ENCODE data around the gene CASP2. TPM values are rescaled to one million over a fixed set of nuclear protein-coding genes. Genes with fewer than 3 reads are reported as not detected.

Gene CASP2
- total RNA-seq, 4 donors from 2014 or later: 34.8 to 43.7 (median 38.3) TPM

GRCh38 chr7:143355450-143356385 is 67.6 kb downstream of the CASP2 start:
- Histone ChIP-seq H3K9me3 (no peaks in the 10 kb centered on the region), H3K4me3 (no peak overlapping the region), H3K4me1 (no peaks in the 10 kb centered on the region), H3K27ac (no peak overlapping the region), H3K36me3 (no peaks in the 10 kb centered on the region), H3K27me3 (no peaks in the 10 kb centered on the region)
- no peak for DNase-seq
- no peak for TF ChIP-seq POLR2A (IDR thresholded peaks at IDR 0.05)
- no peak for TF ChIP-seq CTCF (IDR thresholded peaks at IDR 0.05)

- DNase-seq: no peak
- Histone ChIP-seq H3K4me3 (no peak overlapping the region), H3K27ac (no peak overlapping the region), H3K9me3 (no peaks in the 10 kb centered on the region), H3K4me1 (peaks cover 0 to 1% (median 0%) of the 10 kb centered on the region in 4 donors), H3K27me3 (no peaks in the 10 kb centered on the region), H3K36me3 (no peaks in the 10 kb centered on the region)
- TF ChIP-seq CTCF (IDR thresholded peaks at IDR 0.05): no peak
- no peak for TF ChIP-seq POLR2A (IDR thresholded peaks at IDR 0.05)
Observed at GRCh38 chr7:143356414-143357050, 68.4 kb downstream of the CASP2 start.

Small RNA genes within 50 kb of the gene (small RNA-seq; reads per million reads assigned to genes)
- gene RN7SL481P (0 reads per million in 2 donors), gene RN7SL535P (0 reads per million in 2 donors)

Other genes starting within 250 kb of the CASP2 start
- not detected for gene OR6V1, start 236.0 kb upstream of the CASP2 start, total RNA-seq
- gene PIP, start 156.3 kb upstream of the CASP2 start, total RNA-seq: not detected
- not detected for gene TAS2R39, start 104.9 kb upstream of the CASP2 start, total RNA-seq
- not detected for gene TAS2R40, start 66.3 kb upstream of the CASP2 start, total RNA-seq
- 100 to 1,000 TPM; 202 to 580 (median 484) TPM for gene GSTK1, start 24.9 kb upstream of the CASP2 start, total RNA-seq
- 100 to 1,000 TPM in 3 of 4 donors, 10 to 100 TPM in 1; 54.5 to 162 (median 130) TPM for gene TMEM139, start 3.4 kb upstream of the CASP2 start, total RNA-seq
- 1 to 10 TPM in 3 of 4 donors, not detected in 1; 1.1 to 6.5 (median 2.5) TPM for gene CLCN1, start 27.8 kb downstream of the CASP2 start, total RNA-seq
- gene FAM131B, start 74.4 kb downstream of the CASP2 start, total RNA-seq: under 1 TPM in 3 of 4 donors, not detected in 1; 0.66 to 0.83 (median 0.80) TPM
- 10 to 100 TPM; 47.0 to 88.0 (median 55.9) TPM for gene ZYX, start 93.0 kb downstream of the CASP2 start, total RNA-seq
- gene EPHA1, start 120.5 kb downstream of the CASP2 start, total RNA-seq: 10 to 100 TPM; 52.5 to 81.3 (median 63.9) TPM
- gene TAS2R60, start 155.1 kb downstream of the CASP2 start, total RNA-seq: 1 to 10 TPM in 1 of 4 donors, not detected in 3; 1.3 TPM
- not detected for gene TAS2R41, start 189.5 kb downstream of the CASP2 start, total RNA-seq

Data from Peyer's patch (tissue), 4 donors.